HepG2 (cell line): ENCODE results near the gene RAB17. TPM values are rescaled to one million over a fixed set of nuclear protein-coding genes. Genes with fewer than 3 reads are reported as not detected.

ENCODE experiments used
- ARNTL ChIP-seq: sonication (generic); formaldehyde crosslinking; IDR thresholded peaks from 2 replicates; pipeline ENCODE4 v1.4.0; 2020; ENCODE audit warnings: mild to moderate bottlenecking, missing genetic modification reagents
- ATF1 ChIP-seq: IDR thresholded peaks from 2 replicates; pipeline ENCODE4 v1.6.1; 2016; ENCODE audit warnings: mild to moderate bottlenecking, control low read depth
- ATF5 ChIP-seq: sonication (generic); formaldehyde crosslinking; IDR thresholded peaks from 2 replicates; pipeline ENCODE4 v1.4.0; 2020; ENCODE audit warnings: mild to moderate bottlenecking, low read depth, missing genetic modification reagents
- MYPOP ChIP-seq: sonication (generic); formaldehyde crosslinking; IDR thresholded peaks from 2 replicates; pipeline ENCODE4 v1.8.1; 2023; ENCODE audit warnings: mild to moderate bottlenecking, moderate library complexity, missing genetic modification reagents
- PAF1 ChIP-seq: IDR thresholded peaks from 2 replicates; pipeline ENCODE4 v1.6.1; 2016; ENCODE audit warnings: missing genetic modification reagents, missing compliant biosample characterization
- TBP ChIP-seq: sonication (generic); formaldehyde crosslinking; IDR thresholded peaks from 2 replicates; pipeline ENCODE4 v1.5.0; 2020; ENCODE audit warnings: missing genetic modification reagents
- TGIF2 ChIP-seq: IDR thresholded peaks from 2 replicates; pipeline ENCODE4 v1.6.1; 2016; ENCODE audit warnings: control low read depth, missing compliant biosample characterization
- ZHX1 ChIP-seq: sonication (generic); formaldehyde crosslinking; IDR thresholded peaks from 2 replicates; pipeline ENCODE4 v1.8.1; 2022; ENCODE audit warnings: low read depth, mild to moderate bottlenecking, missing genetic modification reagents
- ZNF143 ChIP-seq: sonication (generic); formaldehyde crosslinking; IDR thresholded peaks from 2 replicates; pipeline ENCODE4 v1.4.0; 2020; ENCODE audit warnings: missing genetic modification reagents
- ZNF280B ChIP-seq: sonication (generic); formaldehyde crosslinking; IDR thresholded peaks from 2 replicates; pipeline ENCODE4 v1.5.0; 2020; ENCODE audit warnings: missing genetic modification reagents, mild to moderate bottlenecking, borderline replicate concordance
- ZNF687 ChIP-seq: sonication (generic); formaldehyde crosslinking; IDR thresholded peaks from 2 replicates; pipeline ENCODE4 v1.5.1; 2020; ENCODE audit warnings: mild to moderate bottlenecking, missing genetic modification reagents, moderate library complexity
- polyA plus RNA-seq, 8 experiments: library from polyadenylated mRNA; depleted of rRNA in 3 of 8; stranded (reverse) in 7 of 8; unstranded in 1 of 8; fragments of >200 nt; fragmentation: Illumina TruSeq in 4 of 8; extraction: Trizol in 4 of 8; gene quantifications; 2 replicates each; pipeline versions ENCODE4 v1.2.1 to v1.2.3, GENCODE V29; 2011 to 2016; ENCODE audit warnings: low read depth in 4 of 8, missing spikeins in 1 of 8, mixed read lengths in 1 of 8; ENCODE audit not compliant: insufficient read depth in 1 of 8
- total RNA-seq, 5 experiments: library from RNA; depleted of rRNA; stranded (reverse); fragments of >200 nt; fragmentation: Illumina TruSeq; extraction: Trizol; gene quantifications; 2 replicates each; pipeline ENCODE4 v1.2.3, GENCODE V29; 2016; ENCODE audit warnings: low read depth in 1 of 5

Gene RAB17
- total and polyA plus RNA-seq, 2 of the 13 experiments (the other 11 are each of a cell fraction or from before 2014, with no cell fraction given), result 68.0 to 124 TPM

GRCh38 chr2:237590272-237591140, at the start of gene RAB17 (continued):
- TF ChIP-seq TGIF2 (peak; percentile 90), ZHX1 (CRISPR knock-in tag) (peak; percentile 74; the same call in 1 of the 2 replicates), ZNF143 (peak; percentile 69), ZNF687 (CRISPR knock-in tag) (peak; percentile 100), ATF1 (CRISPR knock-in tag) (0 out of 2 replicates have a peak, but pooled peaks have one; percentile 26), PAF1 (CRISPR knock-in tag) (0 out of 2 replicates have a peak, but pooled peaks have one; percentile 22), ZNF280B (peak; percentile 83; the same call in 1 of the 2 replicates), ATF5 (peak; percentile 21; the same call in 1 of the 2 replicates), TBP (no peak), ARNTL (peak; percentile 98), MYPOP (CRISPR knock-in tag) (peak; percentile 67; the same call in 1 of the 2 replicates)
